Nephron (organoid): ENCODE results near the gene DRC3.
A peak's percentile ranks its signal among the peaks of the same experiment; 100 is the strongest.

ENCODE experiments used
- H3K27ac Mint-ChIP-seq, 3 experiments: 2 replicates each; pipeline ENCODE4 v1.8.0; 2020; ENCODE audit warnings: mixed read lengths in 3 of 3, mild to moderate bottlenecking in 2 of 3, moderate library complexity in 1 of 3
- H3K27me3 Mint-ChIP-seq: 2 replicates; pipeline ENCODE4 v1.8.0; 2021; ENCODE audit warnings: low read depth, mild to moderate bottlenecking, moderate library complexity, mixed read lengths
- H3K36me3 Mint-ChIP-seq: 2 replicates; pipeline ENCODE4 v1.8.0; 2020; ENCODE audit warnings: low read depth, mixed read lengths
- H3K4me1 Mint-ChIP-seq: 2 replicates; pipeline ENCODE4 v1.8.0; 2020; ENCODE audit warnings: mixed read lengths
- H3K4me3 Mint-ChIP-seq, 3 experiments: 2 replicates each; pipeline ENCODE4 v1.8.0; 2020; ENCODE audit warnings: mild to moderate bottlenecking in 3 of 3, mixed read lengths in 3 of 3, moderate library complexity in 2 of 3
- H3K9me3 Mint-ChIP-seq: 2 replicates; pipeline ENCODE4 v1.8.0; 2020; ENCODE audit warnings: mixed read lengths
- CTCF ChIP-seq, 3 experiments: fragments of 200-600 bp; sonication (generic); IDR thresholded peaks; one replicate each; pipeline ENCODE4 v1.5.0; 2021; ENCODE audit warnings: antibody characterized with exemption in 3 of 3; ENCODE audit not compliant: unreplicated experiment in 3 of 3

The DRC3 gene, protein sequence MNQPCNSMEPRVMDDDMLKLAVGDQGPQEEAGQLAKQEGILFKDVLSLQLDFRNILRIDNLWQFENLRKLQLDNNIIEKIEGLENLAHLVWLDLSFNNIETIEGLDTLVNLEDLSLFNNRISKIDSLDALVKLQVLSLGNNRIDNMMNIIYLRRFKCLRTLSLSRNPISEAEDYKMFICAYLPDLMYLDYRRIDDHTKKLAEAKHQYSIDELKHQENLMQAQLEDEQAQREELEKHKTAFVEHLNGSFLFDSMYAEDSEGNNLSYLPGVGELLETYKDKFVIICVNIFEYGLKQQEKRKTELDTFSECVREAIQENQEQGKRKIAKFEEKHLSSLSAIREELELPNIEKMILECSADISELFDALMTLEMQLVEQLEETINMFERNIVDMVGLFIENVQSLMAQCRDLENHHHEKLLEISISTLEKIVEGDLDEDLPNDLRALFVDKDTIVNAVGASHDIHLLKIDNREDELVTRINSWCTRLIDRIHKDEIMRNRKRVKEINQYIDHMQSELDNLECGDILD

GRCh38 chr17:17972126-17972951 is at the start of gene DRC3, which contains the start of gene TOM1L2:
DRC3 (plus strand) TSS chr17:17972862; CDS start chr17:17977599, 4,737 bp downstream.
TOM1L2 (minus strand) TSS chr17:17972400; CDS start chr17:17972313, 87 bp downstream.
- peaks cover 36% of the 10 kb centered on the region for H3K4me1 Mint-ChIP-seq
- H3K27me3 Mint-ChIP-seq: peaks cover 2% of the 10 kb centered on the region
- no peaks in the 10 kb centered on the region for H3K36me3 Mint-ChIP-seq
- H3K4me3 Mint-ChIP-seq: peak within 1 kb of the TSS; percentile 96 to 98 (median 97)
- peak in 2 of 3 experiments; percentile 6 to 13 for TF ChIP-seq CTCF (IDR thresholded peaks at IDR 0.05; ENCODE audit: unreplicated experiment in 3 of 3)
- no peaks in the 10 kb centered on the region for H3K9me3 Mint-ChIP-seq
- peak within 1 kb of the TSS; percentile 46 to 89 (median 82) for H3K27ac Mint-ChIP-seq

GRCh38 chr17:17924131-17924856 is 48.4 kb upstream of the DRC3 start:
- Mint-ChIP-seq H3K4me3 (no peak overlapping the region), H3K9me3 (no peaks in the 10 kb centered on the region), H3K27me3 (no peaks in the 10 kb centered on the region), H3K36me3 (no peaks in the 10 kb centered on the region), H3K4me1 (peaks cover 54% of the 10 kb centered on the region), H3K27ac (peak overlapping the region in 2 of 3 experiments; percentile 24 to 80)
- no peak for TF ChIP-seq CTCF (IDR thresholded peaks at IDR 0.05; ENCODE audit: unreplicated experiment in 3 of 3)

DNA sequence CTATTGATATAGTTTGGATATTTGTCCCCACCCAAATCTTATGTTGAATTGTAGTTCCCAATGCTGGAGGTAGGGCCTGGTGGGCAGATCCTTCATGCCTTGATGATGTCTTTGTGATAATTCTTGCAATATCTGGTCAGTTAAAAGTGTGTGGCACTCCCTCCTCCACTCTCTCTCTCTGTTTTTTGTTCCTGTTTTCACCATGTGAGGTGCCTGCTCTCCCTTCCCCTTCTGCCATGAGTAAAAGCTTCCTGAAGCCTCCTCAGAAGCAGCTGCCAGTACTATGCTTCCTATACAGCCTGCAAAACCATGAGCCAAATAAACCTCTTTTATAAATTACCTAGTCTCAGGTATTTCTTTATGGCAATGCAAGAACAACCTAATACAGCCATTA is 47.8 kb upstream of the DRC3 start:
- Mint-ChIP-seq H3K9me3 (no peaks in the 10 kb centered on the region), H3K27me3 (no peaks in the 10 kb centered on the region), H3K27ac (peak overlapping the region in 2 of 3 experiments; percentile 24 to 64), H3K36me3 (no peaks in the 10 kb centered on the region), H3K4me1 (peaks cover 58% of the 10 kb centered on the region), H3K4me3 (no peak overlapping the region)
- TF ChIP-seq CTCF (IDR thresholded peaks at IDR 0.05; ENCODE audit: unreplicated experiment in 3 of 3): no peak

GRCh38 chr17:17926036-17926435 is 46.6 kb upstream of the DRC3 start:
- H3K36me3 Mint-ChIP-seq: no peaks in the 10 kb centered on the region

More at GRCh38 chr17:17926036-17926435, 46.6 kb upstream of the DRC3 start:
- H3K4me1 Mint-ChIP-seq: peaks cover 58% of the 10 kb centered on the region
- peak overlapping the region in 1 of 3 experiments; percentile 62 for H3K27ac Mint-ChIP-seq
- no peak overlapping the region for H3K4me3 Mint-ChIP-seq
- TF ChIP-seq CTCF (IDR thresholded peaks at IDR 0.05; ENCODE audit: unreplicated experiment in 3 of 3): no peak
- no peaks in the 10 kb centered on the region for H3K9me3 Mint-ChIP-seq
- no peaks in the 10 kb centered on the region for H3K27me3 Mint-ChIP-seq
